Measurements from ENCODE around the gene PLXNB2.
"Not testable (repeated sequence)": the region's sequence is repeated elsewhere in the genome, so short reads cannot be mapped to it uniquely, and the experiment has no call there.

The PLXNB2 gene, protein sequence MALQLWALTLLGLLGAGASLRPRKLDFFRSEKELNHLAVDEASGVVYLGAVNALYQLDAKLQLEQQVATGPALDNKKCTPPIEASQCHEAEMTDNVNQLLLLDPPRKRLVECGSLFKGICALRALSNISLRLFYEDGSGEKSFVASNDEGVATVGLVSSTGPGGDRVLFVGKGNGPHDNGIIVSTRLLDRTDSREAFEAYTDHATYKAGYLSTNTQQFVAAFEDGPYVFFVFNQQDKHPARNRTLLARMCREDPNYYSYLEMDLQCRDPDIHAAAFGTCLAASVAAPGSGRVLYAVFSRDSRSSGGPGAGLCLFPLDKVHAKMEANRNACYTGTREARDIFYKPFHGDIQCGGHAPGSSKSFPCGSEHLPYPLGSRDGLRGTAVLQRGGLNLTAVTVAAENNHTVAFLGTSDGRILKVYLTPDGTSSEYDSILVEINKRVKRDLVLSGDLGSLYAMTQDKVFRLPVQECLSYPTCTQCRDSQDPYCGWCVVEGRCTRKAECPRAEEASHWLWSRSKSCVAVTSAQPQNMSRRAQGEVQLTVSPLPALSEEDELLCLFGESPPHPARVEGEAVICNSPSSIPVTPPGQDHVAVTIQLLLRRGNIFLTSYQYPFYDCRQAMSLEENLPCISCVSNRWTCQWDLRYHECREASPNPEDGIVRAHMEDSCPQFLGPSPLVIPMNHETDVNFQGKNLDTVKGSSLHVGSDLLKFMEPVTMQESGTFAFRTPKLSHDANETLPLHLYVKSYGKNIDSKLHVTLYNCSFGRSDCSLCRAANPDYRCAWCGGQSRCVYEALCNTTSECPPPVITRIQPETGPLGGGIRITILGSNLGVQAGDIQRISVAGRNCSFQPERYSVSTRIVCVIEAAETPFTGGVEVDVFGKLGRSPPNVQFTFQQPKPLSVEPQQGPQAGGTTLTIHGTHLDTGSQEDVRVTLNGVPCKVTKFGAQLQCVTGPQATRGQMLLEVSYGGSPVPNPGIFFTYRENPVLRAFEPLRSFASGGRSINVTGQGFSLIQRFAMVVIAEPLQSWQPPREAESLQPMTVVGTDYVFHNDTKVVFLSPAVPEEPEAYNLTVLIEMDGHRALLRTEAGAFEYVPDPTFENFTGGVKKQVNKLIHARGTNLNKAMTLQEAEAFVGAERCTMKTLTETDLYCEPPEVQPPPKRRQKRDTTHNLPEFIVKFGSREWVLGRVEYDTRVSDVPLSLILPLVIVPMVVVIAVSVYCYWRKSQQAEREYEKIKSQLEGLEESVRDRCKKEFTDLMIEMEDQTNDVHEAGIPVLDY (N-terminal part only)

DNA sequence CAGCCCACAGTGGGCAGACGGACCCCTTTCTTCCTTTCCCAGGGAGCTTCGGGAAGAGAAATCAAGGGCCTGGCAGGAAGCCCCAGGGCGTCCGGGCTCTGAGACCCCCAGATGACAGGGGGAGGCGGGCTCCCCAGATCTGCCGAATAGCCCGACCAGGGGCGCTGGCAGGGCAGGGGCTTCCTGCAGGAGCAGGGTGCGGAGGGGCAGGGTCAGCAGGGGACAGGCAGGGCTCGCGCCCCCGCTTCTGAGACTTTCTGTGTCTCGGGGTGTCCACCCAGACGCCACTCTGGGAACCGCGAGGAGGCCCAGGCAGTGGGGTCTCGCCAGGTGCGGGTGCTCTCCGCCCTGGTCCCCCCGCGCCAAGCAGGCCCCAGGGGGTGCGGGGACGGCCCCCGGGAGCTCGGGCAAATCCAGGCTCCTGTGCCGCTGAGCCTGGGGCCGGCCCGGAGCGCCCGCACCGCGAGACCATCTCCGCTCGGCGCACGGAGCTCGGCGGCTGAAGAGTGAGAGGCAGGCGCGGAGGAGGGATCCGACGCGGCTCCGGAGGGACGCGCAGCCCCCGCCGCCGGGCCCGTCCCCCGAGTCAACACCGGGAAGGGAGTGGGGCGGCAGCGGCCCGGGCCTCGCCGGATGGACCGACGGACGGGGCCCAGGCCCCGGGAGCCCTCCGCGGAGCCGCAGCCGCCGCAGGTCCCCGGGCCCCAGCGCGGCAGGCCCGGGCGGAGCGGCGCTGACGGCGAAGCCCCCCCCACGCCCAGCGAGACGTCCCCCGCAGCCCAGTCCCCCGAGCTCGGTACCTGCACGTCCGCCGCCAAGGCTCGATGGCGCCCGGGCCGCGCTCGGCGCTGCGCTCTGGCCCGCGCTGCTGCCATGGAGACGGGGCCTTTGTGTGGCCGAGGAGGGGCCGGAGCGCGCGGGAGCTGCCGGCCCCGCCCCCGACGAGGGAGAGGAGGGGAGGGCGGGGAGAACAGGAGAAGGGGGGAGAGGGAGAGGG is at the start of gene PLXNB2:
TSS of gene PLXNB2 (minus strand) at position 894 of the 997 bp plus-strand sequence. CDS start 17,062 bp downstream, outside the sequence.
- peak; percentile 74 for DNase-seq

DNA sequence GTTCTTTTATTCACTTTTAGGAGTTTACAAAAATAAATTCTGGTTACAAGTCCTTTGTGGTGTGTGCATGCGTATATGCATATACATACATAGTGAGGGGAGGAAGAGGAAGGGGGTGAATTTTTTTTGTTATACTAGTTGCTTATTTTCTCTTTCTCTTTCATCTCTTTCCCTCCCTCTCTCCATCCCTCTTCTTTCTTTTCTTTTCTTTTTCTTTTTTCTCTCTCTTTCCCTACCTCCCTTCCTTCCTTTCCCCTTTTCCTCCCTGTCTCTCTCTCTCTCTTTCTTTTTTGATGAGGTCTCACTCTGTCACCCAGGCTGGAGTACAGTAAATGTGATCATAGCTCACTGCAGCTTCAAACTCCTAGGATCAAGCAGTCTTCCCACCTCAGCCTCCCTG is 49.8 kb upstream of the PLXNB2 start:
- no peak for DNase-seq

DNA sequence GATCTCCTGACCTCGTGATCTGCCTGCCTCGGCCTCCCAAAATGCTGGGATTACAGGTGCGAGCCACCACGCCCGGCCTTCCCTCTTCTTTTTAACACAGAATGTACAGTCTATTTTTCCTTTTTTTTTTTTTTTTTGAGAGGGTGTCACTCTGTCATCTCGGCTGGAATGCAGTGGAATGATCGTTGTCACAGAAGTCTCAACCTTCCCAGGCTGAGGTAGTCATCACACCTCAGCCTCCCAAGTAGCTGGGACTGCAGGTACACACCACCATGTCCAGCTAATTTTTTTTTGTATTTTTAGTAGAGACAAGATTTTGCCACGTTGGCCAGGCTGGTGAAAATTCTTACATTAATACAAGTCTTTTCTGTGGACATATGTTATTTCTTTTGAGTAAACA is 48.7 kb upstream of the PLXNB2 start:
- DNase-seq, result no peak

DNA sequence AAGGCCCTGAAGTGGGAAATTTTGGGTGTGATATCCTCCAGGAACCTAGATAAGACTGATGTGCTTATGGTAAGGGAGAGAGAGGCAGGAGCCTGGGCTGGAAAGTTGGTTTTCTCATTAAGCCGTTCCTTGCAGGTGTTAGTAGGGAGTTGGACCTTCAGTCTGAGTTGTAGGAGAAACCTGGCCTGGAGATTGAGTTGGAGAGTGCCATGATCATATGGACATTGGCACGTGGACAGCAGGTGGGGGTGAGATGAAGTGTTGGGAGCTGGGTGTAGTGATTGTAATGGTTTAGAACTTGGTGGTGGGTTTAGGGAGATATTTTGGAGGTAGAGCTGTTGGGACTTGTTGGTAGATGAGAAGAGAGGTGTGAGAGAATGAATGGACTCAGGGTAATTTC is 40.6 kb upstream of the PLXNB2 start:
- DNase-seq, result no peak

DNA sequence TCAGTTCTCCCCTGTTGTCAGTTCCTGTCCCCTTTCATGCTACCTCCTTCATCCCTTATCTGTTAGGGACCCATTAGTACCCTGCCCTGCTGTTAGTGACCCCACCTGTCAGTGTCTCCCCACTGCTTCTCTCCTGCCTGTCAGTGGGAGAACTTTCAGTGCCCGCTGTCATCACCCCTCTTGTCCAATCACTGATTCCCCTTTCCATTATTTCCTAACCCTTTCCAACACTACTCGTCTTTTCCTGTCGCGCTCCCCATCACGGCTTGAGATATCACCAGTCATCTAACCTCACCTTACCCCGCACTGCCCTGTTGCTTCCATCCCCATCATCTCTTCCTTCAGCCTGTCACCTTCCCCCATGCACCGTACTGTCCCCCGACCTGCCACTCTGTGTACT is 39.7 kb upstream of the PLXNB2 start:
- no peak for DNase-seq

DNA sequence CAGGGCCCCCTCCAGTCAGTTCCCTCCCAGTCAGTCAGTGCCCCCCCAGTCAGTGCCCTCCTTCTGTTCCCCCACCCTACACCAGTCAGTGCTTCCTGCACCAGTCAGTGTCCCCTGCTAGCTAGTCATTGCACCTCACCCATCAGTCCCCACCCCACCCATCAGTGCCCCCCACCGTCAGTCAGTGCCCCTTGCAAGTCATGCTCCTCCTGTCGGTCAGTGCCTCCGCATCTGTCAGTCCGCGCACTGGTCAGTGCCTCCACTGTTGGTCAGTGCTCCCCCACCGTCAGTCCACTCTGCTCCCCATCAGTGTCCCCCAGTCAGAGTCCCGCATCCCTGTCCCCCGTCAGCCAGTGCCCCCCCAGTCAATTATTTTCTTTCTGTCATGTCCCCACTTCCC is 39.0 kb upstream of the PLXNB2 start:
- DNase-seq, result no peak

DNA sequence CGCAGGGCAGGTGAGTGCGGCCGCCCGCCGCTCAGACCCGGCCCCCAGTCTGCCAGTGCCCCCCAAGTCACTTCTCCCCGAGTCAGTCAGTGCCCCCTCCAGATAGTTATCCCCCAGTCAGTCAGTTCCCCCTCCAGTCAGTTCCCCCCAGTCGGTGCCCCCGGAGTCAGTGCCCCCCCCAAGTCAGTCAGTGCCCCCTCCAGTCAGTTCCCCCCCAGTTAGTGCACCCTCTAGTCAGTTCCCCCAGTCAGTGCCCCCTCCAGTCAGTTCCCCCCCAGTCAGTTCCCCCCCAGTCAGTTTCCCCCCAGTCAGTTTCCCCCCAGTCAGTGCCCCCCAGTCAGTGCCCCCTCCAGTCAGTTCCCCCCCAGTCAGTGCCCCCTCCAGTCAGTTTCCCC is 36.1 kb upstream of the PLXNB2 start:
- no peak for DNase-seq

DNA sequence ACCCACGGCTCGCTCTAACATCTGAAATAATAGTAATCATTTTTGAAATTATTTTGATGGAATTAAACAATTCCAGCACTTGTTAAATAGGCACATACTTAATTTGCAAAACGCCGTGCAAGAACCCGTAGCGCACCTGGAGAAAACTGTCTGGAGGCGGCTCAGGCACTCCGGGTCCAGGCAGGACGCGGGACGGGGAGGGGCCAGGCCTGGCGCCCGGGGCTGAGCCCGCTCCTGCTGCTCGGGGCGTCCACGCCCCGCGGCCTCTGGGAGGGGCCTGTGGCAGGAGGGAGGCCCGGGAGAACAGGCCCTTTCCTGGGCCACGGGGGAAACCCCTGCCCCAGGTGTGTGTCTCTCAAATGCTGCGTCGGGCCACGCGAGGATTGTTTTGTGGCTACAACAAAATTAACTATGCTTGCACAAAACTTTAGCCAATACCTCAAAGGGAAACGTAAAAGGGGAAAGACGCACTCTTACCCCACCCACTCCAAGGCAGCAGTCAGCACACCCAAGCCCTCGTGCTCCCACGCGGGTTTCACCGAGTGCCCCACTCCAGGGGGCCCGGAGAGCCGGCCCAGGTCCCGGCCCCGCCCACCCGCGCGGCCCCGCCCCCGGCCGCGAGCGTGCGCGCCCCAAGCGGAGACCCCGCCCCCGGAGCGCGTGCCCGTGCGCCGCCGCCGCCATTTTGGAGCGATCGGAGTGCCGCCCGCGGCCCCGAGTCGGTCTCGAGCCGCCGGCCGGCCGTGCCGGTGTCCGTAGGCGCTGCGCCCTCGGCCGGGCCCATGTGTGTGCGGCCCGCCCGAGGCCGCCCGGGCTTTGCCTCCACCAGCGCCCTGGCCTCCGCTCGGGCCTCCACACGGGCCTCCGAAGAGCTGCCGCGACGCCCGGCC is 35.5 kb upstream of the PLXNB2 start, which contains the start of gene PPP6R2:
TSS of gene PPP6R2 (plus strand) at position 677 of the 890 bp plus-strand sequence. CDS start 50,582 bp downstream, outside the sequence.
- peak; percentile 79 for DNase-seq

DNA sequence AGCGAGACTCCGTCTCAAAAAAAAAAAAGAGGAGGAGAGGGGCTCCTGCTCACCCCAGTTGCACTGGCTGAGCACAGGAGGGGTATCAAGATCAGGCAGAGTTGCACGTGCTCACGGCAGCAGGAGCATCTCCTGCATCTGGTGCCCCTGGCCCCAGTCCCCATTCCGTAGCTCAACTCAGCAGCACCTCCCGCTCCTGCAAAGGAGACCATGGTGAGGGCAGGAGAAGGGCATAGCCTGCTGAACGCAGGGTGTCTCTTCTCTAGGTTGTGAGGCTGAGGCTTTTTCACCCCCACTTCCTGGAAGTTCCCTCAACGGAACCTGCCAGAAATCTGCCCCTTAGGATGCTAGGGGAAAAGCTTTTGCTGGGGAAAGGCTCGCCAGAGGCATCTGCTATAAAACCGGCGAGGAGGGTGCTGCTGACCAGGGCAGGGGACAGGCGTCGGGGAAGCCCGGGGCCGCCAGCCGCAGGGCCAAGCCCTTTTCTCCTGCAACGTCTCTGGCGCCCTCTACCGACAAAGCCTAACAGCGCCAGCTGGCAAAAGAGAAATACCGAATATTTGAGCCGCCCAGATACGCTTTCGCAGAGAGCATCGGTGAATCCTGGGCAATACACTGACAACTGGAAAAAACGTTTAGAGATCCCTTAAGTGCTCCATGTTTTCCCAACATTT is 34.7 kb upstream of the PLXNB2 start:
- peak; percentile 94 for DNase-seq

DNA sequence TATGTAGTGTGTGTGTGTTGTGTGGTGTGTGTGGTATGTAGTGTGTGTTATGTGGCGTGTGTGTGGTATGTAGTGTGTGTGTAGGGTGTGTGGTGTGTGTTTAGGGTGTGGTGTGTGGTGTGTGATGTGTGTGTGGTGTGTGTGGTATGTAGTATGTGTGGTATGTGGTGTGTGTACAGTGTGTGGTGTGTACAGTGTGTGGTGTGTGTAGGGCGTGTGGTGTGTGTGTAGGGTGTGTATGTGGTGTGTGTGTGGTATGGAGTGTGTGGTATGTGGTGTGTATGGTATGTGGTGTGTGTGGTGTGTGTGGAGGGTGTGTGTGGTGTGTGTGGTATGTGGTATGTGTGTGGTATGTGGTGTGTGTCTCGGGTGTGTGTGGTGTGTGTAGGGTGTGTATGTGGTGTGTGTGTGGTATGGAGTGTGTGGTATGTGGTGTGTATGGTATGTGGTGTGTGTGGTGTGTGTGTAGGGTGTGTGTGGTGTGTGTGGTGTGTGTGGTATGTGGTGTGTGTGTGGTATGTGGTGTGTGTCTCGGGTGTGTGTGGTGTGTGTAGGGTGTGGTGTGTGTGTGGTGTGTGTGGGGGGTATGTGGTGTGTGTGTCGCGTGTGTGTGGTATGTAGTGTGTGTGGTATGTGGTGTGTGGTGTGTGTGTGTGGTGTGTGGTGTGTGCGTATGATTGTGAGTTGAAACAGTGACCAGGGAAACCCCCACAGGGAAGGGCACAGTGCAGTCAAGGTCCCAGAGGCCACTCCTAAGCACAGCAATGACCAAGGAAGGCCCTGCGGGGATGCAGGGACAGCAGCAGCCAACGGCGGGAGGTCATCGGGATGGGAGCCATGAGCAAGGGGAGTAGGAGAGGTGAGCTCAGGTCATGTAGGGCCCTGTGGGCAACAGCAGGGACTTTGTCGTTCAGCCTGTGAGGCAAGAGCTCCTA is 32.8 kb upstream of the PLXNB2 start:
- DNase-seq, result peak; percentile 28

DNA sequence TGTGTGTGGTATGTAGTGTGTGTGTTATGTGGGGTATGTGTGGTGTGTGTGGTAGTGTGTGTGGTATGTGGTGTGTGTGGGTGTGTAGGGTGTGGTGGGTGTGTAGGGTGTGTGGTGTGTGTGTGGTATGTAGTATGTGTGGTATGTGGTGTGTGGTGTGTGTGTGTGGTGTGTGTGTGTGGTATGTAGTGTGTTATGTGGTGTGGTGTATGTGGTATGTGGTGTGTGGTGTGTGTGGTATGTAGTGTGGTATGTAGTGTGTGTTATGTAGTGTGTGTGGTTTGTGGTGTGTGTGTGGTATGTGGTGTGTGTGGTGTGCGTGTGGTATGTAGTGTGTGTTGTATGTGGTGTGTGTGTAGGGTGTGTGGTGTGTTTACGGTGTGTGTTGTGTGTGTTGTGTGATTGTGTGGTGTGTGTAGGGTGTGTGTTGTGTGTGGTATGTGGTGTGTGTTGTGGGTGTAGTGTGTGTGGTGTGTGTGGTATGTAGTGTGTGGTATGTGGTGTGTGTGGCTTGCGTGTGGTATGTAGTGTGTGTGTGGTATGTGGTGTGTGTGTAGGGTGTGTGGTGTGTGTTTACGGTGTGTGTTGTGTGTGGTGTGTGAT is 31.5 kb upstream of the PLXNB2 start:
- DNase-seq, result no peak

DNA sequence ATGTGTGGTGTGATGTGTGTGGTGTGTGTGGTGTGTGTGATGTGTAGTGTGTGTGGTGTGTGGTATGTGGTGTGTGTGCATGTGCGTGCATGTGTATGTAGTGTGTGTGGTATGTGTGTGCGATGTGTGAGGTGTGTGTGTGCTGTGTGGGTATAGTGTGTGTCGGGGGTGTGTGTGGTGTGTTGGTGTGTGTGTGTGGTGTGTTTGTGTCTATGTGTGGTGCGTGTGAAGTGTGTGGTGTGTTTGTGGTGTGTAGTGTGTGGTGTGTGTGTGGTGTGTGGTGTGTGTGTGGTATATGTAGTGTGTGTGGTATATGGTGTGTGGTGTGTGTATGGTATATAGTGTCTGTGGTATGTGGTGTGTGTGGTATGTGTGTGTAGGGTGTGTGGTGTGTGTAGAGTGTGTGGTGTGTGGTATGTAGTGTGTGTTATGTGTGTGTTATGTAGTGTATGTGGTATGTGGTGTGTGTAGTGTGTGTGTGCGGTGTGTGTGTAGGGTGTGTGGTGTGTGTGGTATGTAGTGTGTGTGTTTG is 30.7 kb upstream of the PLXNB2 start:
- DNase-seq, result no peak

DNA sequence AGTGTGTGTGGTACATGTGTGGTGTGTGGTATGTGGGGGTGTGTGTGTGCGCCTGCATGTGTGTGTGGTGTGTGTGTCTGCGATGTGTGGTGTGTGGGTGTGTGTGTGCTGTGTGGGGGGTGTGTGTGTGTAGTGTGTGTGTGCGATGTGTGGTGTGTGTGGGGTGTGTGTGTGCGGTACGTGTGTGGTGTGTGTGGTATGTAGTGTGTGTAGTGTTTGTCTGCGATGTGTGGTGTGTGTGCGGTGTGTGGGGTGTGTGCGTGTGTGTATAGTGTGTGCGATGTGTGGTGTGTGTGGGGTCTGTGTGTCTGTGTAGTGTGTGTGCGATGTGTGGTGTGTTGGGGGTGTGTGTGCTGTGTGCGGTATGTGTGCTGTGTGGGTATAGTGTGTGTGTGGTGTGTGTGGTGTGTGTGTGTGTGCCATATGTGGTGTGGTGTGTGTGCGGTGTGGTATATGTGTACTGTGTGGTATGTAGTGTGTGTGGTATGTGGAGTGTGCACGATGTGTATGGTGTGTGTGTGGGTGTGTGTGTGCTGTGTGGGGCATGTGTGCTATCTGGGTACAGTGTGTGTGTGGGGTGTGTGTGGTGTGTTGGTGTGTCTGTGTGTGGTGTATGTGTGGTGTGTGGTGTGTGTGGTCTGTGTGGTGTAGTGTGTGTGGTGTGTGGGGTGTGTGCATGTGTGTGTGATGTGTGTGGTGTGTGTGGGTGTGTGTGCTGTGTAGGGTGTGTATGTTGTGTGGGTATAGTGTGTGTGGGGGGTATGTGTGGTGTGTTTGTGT is 30.0 kb upstream of the PLXNB2 start:
- DNase-seq, result no peak

DNA sequence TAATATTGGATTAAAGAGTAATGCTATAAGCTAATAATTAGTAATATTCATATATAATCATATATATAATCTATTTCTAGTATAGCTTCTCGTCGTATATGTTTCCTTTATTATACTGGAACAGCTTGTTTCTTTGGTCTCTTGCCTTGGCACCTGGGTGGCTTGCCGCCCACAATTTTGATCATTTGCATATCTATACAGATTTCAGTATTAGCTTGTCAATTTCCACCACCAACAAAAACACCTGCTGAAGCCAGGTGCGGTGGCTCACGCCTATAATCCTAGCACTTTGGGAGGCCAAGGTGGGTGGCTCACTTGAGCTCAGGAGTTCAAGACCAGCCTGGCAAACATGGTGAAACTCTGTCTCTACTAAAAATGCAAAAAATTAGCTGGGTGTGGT is 27.0 kb upstream of the PLXNB2 start:
- not testable (repeated sequence) for DNase-seq

DNA sequence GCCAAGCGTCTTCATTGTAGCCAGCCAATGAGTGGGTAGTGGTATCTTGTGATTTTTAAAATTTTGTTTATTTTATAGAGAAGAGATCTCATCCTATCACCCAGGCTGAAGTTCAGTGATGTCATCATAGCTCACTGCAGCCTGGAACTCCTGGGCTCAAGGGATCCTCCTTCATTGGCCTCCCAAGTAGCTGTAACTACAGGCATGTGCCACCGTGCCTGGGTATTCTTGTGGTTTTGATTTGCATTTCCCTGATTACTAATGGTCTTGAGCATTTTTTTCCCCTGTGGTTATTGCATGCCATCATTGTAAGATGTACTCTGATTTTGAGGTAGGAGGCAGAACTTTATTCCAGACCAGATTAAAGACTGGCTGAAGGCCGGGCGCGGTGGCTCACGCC is 21.8 kb upstream of the PLXNB2 start:
- no peak for DNase-seq

DNA sequence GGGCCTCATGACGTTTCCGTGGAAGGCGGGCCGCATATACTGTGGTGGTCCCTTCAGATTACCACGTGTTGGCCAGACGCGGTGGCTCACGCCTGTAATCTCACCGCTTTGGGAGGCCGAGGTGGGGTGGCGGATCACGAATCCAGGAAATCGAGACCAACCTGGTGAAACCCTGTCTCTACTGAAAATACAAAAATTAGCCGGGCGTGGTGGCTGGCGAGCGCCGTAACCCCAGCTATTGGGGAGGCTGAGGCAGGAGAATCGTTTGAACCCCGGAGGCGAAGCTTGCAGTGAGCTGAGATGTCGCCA is 20.2 kb upstream of the PLXNB2 start:
- DNase-seq, result no peak

DNA sequence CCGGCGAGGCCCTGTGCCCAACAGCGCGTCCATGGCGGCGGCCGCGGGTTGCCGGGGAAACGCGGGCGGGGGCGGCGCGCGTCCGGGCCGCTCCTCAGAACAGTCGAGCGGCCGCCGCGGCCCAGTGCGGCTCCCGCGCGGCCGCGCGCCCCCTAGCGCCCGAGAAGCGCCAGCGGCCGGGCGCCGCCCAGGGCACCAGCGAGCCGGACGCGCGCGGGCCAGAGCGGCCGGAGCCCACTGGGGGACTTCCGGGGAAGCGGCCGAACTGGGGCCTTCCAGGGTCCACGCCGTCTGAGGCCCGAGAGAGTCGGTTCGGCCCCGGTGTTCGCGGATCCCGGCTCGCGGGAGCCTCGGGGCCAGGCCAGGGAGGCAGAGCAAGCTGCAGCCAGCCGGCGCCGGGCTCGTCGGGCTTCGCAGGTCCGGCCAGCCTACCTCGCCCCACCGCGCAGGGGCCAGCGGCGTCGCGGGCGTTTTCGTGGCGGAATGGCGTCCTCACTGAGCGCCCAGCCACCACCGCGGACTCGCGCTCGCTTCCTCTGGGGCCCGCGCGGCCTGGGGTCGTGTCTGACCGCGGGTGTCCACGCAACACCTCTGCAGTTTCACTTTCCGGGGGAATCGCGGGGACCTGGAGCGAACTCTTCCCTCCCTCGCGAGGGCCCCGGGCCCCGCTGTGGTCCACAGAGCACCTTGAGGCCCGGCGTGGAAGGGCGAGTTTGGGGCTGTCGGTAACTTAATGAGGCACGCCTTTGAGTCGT is 19.7 kb upstream of the PLXNB2 start, which contains the start of gene DENND6B:
TSS of gene DENND6B (minus strand) at position 57 of the 755 bp plus-strand sequence. CDS start at position 33, 24 bp downstream.
- DNase-seq, result peak; percentile 91

Measured in OCI-M1 (cell line).